ENCODE data around the gene ACYP1. TPM values are rescaled to one million over a fixed set of nuclear protein-coding genes. Genes with fewer than 3 reads are reported as not detected.

ACYP1 gene
- 10 to 100 TPM; 12.4 to 17.3 TPM for total RNA-seq

GRCh38 chr14:75063491-75064204, at the start of gene ACYP1:
Gene ACYP1 (minus strand): TSS chr14:75064024. CDS start chr14:75063553, 471 bp downstream.

GRCh38 chr14:75069121-75069810, 5.4 kb upstream of the ACYP1 start, which contains the start of gene ZC2HC1C:
Gene ZC2HC1C (plus strand): TSS chr14:75069641. CDS start chr14:75070574, 933 bp downstream.

GRCh38 chr14:75050852-75051555, 12.8 kb downstream of the ACYP1 start, which contains the start of gene MLH3:
Gene MLH3 (minus strand): TSS chr14:75051467. CDS start chr14:75049655, 1,812 bp downstream.

Small RNAs within 50 kb of the gene (small RNA-seq; reads per million reads assigned to genes)
- gene RNU6-689P, result 0 reads per million in 2 donors

Other genes starting within 250 kb of the ACYP1 start
- not detected for gene PROX2, start 187.9 kb downstream of the ACYP1 start, total RNA-seq
- 10 to 100 TPM; 53.3 to 69.3 TPM for gene DLST, start 182.1 kb downstream of the ACYP1 start, total RNA-seq
- 1 to 10 TPM; 6.9 to 7.7 TPM for gene RPS6KL1, start 140.8 kb downstream of the ACYP1 start, total RNA-seq
- 1 to 10 TPM; 5.2 to 9.3 TPM for gene PGF, start 108.4 kb downstream of the ACYP1 start, total RNA-seq
- gene EIF2B2, start 61.1 kb downstream of the ACYP1 start, total RNA-seq, result 10 to 100 TPM; 33.7 to 90.2 TPM
- 10 to 100 TPM; 15.1 to 15.3 TPM for gene MLH3, start 12.6 kb downstream of the ACYP1 start, total RNA-seq
- 1 to 10 TPM; 1.4 to 2.7 TPM for gene ZC2HC1C, start 5.6 kb upstream of the ACYP1 start, total RNA-seq
- gene NEK9, start 63.0 kb upstream of the ACYP1 start, total RNA-seq, result 10 to 100 TPM; 32.3 to 57.1 TPM
- 100 to 1,000 TPM; 283 to 311 TPM for gene TMED10, start 112.6 kb upstream of the ACYP1 start, total RNA-seq
- gene FOS, start 214.8 kb upstream of the ACYP1 start, total RNA-seq, result 10 to 100 TPM; 12.7 to 68.3 TPM

All from melanocyte of skin (primary cell).